ENCODE measurements around the gene SLC17A3.

Gene SLC17A3

DNA sequence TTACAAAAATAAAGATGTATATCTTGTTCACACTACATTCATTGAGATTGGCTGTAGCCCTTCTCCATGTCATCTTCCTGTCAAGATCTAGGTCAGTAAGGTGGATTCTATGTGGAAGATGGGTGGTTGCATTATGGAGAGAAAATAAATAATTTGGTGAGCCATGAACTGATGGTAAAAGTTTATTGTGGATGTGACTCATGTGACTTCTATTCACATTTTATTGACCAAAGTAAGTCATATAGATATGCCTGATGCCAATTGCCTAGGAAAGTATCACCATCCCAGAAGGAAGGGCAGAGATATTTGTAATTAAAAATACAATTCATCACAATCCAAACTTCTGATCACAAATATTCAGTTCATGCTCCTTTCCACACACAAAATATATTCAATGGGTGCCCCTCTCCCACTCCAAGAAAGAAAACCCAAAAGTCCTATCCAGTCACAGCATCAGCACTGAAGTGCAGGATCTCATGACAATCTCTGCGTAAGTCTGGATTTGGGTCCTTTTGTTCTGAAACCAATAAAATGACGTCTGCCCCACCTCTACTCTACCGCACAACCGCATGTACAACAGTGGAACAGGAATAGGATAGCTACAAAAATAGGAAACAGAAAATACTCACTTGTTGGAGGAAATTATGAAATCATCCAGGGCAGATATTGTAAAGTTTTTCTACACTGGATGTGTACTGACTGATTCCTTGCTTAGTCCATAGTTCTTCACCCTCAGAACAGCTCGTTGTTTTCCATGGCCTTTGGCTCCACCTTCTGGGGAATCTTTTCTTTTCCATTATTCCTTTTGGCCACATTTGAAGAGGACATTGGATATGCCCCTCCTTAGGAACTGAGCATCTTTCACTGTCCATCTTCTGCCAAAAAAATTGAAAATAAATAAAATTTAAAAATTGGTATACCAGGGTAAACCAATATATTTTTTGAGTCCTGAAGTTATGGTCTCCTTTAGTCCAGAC lies 16.1 kb upstream of the SLC17A3 start:
- peak; percentile 10 for DNase-seq (ENCODE audit: low read depth)

DNA sequence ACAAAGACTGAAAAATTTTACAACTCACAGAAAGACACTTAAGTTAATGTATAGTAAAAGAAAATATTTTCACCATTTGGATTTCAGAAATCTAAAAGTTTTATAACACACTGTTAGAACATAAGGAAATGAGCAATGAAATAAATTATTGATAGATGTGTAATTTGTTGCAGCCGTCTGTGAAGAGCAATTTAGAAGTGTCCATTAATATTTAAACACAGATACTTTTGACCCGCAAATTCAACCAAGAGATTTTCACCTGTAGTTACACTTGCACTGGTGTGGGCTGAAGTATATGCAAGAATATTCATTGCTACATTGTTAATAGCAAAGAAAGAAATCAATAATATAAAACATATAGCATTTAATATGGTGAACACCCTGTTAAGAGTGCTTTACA lies 14.6 kb upstream of the SLC17A3 start:
- DNase-seq (ENCODE audit: low read depth) = no peak

DNA sequence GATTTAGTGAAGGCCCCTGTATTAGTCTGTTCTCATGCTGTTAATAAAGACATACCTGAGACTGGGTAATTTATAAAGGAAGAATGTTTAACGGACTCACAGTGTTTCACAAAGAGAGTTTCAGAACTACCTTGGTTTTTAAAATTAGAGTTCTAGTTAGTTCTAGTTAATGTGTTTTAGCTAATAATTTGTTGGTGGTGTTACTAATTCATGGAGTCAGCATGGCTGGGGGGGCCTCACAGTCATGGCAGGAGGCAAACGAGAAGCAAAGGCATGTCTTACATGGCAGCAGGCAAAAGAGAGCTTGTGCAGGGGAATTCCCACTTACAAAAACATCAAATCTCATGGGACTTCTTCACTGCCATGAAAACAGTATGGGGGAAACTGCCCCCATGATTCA lies 12.0 kb upstream of the SLC17A3 start:
- no peak for DNase-seq (ENCODE audit: low read depth)

DNA sequence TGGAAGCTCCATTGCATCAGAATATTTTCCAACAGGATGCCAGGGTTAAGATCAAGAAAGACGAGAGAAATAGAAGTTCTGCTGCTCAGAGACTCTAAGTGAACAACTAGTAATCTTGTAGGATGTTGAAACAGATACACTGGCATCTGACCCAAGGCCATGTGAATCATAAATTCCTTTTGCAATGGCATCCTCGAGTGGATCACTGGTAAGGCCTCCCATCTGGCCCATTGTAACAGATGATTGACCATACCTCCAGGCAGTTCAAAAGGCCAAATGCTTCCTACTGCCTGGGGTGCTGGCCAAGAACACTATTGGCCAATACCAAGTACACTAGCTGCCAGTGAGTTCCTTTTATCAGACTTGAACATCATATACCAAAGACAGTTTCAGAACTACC lies 9.9 kb upstream of the SLC17A3 start:
- DNase-seq (ENCODE audit: low read depth) = peak; percentile 31

GRCh38 chr6:25883536-25883935 lies 9.5 kb upstream of the SLC17A3 start:
- DNase-seq (ENCODE audit: low read depth) = no peak

DNA sequence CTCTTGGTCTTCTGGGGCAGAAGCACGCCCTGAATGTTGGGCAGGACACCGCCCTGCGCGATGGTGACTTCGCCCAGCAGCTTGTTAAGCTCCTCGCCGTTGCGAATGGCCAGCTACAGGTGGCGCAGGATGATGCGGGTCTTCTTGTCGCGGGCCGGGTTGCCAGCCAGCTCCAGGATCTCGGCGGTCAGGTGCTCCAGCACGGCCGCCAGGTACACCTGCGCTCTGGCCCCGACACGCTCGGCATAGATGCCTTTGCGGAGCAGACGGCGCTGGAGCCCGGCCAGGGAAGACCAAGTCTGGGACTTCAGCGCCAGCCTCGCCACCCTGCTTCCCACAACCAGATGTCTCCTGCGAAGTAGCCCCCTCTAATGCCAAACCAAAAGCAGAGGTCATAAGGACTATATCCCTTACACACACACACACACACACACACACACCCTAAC lies 8.0 kb upstream of the SLC17A3 start:
- DNase-seq (ENCODE audit: low read depth) = no peak

DNA sequence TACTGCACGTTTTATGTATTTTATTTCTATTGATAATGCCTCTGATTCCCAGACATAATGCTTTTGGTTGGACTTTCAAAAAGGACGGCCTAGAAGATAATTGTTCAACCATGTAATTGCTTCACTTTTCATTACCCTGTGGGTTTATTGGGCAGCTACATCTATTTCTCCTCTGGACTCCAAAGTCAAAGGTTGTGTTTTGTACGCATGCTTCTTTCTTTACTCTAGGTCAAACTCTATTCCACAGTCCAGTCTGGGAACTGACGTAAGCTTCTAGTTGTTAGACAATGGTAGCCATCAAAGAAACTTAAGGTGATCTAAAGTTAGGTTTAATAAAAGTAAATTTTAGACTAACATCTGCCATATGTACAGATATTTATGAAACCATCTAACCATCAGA lies 6.6 kb upstream of the SLC17A3 start:
- no peak for DNase-seq (ENCODE audit: low read depth)

- DNase-seq (ENCODE audit: low read depth) = no peak
Observed at GRCh38 chr6:25878721-25879322, 4.8 kb upstream of the SLC17A3 start.

DNA sequence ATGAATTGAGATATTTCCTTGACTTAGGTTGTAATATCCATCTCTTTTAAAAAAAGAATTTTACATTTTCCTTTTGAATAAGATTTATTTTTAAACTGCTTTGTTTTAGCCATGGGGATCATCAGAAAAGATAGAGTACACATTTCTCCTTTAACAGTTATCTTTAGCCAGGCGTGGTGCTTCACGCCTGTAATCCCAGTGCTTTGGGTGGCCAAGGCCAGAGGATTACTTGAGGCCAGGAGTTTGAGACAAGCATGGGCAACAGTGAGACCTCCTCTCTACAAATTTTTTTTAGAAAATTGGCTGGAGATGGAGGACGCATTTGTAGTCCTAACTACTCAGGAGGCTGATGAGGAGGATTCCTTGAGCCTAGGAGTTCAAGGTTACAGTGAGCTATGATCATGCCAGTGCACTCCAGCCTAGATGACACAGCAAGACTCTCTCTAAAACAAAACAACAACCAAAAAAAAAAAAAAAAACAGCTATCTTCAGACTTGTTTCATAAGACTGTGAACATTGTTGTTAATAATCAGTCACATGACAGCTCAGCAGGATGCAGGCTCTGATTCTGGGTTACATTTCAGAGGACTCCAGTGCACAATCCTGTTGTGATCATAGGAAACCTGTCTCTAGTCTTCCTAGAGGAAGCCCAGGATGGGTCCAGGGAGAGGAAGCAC lies 2.0 kb upstream of the SLC17A3 start:
- no peak for DNase-seq (ENCODE audit: low read depth)

- no peak for DNase-seq (ENCODE audit: low read depth)
Observed at GRCh38 chr6:25875563-25875905, 1.5 kb upstream of the SLC17A3 start.

- no peak for DNase-seq (ENCODE audit: low read depth)
Observed at GRCh38 chr6:25874822-25875562, 949 bp upstream of the SLC17A3 start.

- no peak for DNase-seq (ENCODE audit: low read depth)
Observed at GRCh38 chr6:25872814-25873213, 1.2 kb downstream of the SLC17A3 start.

- DNase-seq (ENCODE audit: low read depth) = no peak
Observed at GRCh38 chr6:25869840-25870239, 4.2 kb downstream of the SLC17A3 start.

- DNase-seq (ENCODE audit: low read depth) = no peak
Observed at GRCh38 chr6:25868436-25869183, 5.4 kb downstream of the SLC17A3 start.

DNA sequence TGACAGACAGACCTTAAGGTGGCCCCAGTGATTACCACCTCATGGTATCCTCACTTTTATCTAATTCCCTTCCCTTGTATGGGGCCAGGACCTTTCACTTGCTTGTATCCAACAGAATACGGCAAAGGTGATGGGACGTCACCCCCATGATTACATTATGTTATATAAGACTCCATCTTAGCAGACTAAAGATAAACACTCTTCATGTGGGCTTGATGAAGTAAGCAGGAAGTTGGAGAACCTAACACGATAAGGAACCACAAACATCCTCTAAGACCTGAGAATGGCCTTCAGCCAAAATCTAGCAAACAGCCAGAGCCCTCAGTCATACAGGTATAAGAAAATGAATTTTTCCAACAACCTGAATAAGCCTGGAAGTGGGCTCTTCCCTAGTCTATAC lies 8.0 kb downstream of the SLC17A3 start:
- no peak for DNase-seq (ENCODE audit: low read depth)

GRCh38 chr6:25863360-25863759 lies 10.7 kb downstream of the SLC17A3 start:
- DNase-seq (ENCODE audit: low read depth) = no peak

- no peak for DNase-seq (ENCODE audit: low read depth)
Observed at GRCh38 chr6:25862199-25862598, 11.8 kb downstream of the SLC17A3 start.

DNA sequence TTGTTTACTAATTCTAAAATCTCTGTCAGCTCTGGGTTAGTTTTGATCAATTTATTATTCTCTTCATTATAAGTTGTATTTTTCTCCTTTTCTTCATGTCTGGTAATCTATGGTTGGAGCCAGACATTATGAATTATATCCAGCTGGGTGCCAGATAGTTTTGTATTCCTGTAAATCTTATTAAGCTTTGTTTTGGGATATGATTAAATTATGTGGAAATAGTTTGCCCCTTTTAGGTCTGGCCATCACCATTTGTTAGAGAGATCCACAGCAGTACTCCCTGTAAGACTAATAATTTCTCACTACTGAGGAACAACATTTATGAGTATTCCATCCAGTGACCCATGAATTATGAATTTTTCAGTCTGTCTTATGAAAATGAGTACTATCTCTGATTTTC lies 21.3 kb downstream of the SLC17A3 start:
- DNase-seq (ENCODE audit: low read depth) = no peak

DNA sequence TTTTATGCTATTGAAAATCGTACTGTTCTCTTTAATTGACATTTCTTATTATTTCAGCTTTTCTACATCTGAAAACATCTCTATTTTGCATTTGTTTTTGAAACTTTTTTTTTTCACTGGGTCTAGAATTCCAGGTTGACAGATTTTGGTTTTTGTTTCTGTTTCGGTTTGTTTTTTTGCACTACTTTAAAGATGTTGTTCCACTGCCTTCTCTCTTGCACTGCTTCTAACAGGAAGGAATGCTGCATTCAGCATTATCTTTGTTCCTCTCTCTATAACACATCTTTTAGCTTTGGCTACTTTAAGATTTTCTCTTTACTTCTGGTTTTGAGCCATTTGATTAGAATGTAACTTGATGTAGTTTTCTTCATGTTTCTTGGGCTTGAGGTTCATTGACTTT lies 22.1 kb downstream of the SLC17A3 start:
- no peak for DNase-seq (ENCODE audit: low read depth)

DNA sequence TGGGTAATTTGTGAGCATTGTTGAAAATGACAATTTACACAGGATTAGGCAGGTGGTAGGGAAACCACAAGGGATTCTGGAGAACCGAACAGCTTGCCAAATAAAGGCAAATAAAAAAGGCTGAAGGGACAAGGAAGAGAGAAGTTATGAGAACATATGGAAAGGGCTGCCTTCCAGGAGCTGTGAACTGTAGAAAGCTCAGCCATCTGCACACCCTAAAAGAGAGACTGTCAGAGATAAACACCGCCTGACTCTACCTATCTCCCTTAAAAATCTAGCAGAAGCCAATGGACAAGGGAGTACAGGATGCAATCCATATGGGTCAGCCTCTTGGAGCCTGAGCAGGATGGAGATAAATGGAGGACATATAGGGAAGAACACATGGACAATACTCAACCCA lies 29.5 kb downstream of the SLC17A3 start:
- DNase-seq (ENCODE audit: low read depth) = no peak

DNA sequence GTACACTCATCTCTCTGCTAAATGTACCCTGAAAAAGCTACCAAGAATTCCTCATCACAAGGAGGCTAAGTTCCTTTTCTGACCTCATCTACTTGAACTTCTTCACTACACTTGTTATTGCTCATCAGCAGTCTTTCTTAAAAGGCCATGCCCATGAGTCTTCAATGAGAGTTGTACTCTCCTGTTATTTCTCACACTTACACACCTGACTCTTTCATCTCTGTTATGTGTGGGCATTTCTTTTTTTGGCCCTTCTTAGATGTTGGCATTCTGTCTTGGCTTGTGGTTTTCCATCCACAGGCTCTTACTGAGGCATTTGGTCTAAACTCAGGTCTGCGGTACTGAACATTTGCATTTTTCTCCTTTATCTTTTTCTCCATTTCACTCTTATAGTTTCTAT lies 31.5 kb downstream of the SLC17A3 start:
- no peak for DNase-seq (ENCODE audit: low read depth)
